CD4-positive, alpha-beta T cell treated with Interferon gamma for 1 hour (primary cell): ENCODE results near the gene FLYWCH1.
"Not testable (repeated sequence)": the region's sequence is repeated elsewhere in the genome, so short reads cannot be mapped to it uniquely, and the experiment has no call there.

ENCODE experiments used
- DNase-seq: peaks from one replicate; pipeline ENCODE4 v3.0.0-alpha.2; 2020

Gene FLYWCH1

DNA sequence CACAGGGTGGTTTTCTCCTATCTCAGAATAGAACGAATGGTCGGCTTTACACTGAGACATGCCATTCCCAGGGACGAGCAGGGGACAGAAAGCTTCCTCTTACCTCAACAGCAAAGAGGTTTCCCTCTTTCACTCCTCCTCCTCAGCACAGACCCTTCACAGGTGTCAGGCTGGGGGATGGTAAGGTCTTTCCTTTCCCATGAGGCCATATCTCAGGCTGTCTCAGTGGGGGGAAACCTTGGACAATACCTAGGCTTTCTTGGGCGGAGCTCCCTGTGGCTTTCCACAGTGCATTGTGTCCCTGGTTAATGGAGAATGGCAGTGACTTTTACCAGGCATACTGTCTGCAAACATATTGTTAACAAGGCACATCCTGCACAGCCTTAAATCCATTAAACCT, 16.4 kb downstream of the FLYWCH1 start:
- DNase-seq = not testable (repeated sequence)

DNA sequence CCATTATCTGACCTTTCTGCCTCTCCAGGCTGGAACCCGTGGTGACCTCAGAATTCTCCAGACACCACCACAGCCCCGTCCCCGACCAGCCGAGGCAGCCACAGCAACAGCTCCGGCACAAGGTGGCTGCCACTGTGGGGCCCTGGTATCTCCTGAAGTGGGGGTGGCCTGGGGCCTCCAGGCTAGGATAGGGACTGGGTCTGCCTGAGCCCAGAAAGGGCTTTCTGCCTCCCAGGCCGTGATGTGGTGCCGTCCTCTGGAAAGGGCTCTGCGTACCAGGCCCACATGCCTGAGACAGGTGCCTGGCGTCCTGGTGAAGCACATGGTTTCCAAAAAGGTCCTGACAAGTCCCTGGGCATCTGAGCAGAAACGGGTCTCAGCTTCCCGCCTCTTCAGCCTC, 17.1 kb downstream of the FLYWCH1 start:
- DNase-seq = no peak

DNA sequence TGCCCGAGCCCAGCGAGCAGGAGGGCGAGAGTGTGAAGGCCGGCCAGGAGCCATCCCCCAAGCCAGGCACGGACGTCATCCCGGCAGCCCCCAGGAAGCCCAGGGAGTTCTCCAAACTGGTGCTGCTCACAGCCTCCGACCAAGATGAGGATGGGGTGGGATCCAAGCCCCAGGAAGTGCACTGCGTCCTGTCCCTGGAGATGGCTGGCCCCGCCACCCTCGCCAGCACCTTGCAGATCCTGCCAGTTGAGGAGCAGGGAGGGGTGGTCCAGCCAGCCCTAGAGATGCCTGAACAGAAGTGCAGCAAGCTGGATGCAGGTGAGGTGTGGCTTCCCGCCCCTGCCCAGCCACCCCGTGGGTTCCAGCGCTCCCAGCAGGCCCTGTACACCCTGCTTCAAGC, 18.0 kb downstream of the FLYWCH1 start:
- DNase-seq = no peak

DNA sequence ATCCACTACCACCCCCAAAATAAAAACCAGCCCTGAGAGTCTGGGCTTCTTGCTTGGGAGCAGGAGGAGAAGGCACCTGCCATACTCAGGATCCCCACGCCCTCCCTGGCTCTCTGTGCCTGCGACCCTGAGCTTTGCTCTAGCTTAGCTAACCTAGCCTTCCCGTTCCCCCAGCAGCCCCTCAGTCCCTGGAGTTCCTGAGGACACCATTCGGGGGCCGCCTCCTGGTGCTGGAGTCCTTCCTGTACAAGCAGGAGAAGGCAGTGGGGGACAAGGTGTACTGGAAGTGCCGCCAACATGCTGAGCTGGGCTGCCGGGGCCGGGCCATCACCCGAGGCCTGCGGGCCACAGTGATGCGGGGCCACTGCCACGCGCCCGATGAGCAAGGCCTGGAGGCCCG, 18.5 kb downstream of the FLYWCH1 start:
- DNase-seq = no peak

DNA sequence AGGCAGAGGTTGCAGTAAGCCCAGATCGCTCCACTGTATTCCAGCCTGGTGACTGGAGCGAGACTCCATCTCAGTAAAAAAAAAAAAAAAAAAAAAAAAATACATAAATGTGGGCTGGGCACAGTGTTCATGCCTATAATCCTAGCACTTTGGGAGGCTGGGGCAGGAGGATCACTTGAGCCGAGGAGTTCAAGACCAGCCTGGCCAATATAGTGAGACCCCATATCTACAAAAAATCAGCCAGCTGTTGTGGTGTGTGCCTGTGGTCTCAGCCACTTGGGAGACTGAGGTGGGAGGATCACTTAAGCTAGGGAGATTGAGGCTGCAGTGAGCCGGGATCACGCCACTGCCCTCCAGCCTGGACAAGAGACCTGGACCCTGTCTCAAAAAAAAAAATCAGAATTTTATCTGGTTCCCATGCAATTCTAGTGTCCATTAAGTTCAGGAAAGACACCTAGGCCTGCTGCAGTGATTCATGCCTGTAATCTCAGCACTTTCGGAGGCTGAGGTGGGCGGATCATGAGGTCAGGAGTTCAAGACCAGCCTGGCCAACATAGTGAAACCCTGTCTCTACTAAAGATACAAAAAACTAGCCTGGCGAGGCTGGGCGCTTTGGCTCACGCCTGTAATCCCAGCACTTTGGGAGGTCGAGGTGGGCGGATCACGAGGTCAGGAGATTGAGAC, 19.6 kb downstream of the FLYWCH1 start:
- not testable (repeated sequence) for DNase-seq

DNA sequence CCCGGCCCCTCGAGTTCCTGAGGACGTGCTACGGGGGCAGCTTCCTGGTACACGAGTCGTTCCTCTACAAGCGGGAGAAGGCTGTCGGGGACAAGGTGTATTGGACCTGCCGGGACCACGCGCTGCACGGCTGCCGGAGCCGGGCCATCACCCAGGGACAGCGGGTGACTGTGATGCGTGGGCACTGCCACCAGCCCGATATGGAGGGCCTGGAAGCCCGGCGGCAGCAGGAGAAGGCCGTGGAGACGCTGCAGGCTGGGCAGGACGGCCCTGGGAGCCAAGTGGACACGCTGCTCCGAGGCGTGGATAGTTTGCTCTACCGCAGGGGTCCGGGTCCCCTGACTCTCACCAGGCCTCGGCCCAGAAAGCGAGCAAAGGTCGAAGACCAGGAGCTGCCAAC, 21.4 kb downstream of the FLYWCH1 start:
- no peak for DNase-seq

DNA sequence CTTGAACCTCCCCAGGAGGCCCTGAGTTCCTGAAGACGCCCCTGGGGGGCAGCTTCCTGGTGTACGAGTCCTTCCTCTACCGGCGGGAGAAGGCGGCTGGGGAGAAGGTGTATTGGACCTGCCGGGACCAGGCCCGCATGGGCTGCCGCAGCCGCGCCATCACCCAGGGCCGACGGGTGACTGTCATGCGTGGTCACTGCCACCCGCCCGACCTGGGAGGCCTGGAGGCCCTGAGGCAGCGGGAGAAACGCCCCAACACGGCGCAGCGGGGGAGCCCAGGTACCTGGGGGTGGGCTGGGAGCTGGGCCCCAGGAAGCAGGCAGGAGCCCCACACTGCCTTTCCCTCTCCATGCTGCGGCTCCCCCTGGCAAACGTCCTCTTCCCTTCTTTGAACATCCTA, 22.0 kb downstream of the FLYWCH1 start:
- DNase-seq = no peak

DNA sequence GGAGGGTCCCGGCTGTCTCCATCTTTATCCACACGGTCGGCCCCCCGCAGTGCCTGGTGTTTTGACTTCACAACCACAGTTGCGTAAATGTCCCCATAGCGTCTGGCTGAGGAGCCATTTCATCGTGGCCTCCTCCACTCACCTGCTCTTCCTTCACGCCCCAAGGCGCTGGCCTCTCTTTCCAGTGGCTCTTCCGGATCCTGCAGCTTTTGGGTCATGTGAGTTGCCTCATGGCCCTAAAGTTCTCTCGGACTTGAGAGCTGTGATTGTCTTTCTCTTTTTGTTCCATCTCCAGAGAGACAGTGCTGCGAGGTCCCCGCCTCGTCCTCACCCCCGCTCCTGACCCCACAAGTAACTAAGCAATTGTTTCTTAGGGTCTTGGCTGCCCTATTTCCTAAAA, 22.7 kb downstream of the FLYWCH1 start:
- no peak for DNase-seq

DNA sequence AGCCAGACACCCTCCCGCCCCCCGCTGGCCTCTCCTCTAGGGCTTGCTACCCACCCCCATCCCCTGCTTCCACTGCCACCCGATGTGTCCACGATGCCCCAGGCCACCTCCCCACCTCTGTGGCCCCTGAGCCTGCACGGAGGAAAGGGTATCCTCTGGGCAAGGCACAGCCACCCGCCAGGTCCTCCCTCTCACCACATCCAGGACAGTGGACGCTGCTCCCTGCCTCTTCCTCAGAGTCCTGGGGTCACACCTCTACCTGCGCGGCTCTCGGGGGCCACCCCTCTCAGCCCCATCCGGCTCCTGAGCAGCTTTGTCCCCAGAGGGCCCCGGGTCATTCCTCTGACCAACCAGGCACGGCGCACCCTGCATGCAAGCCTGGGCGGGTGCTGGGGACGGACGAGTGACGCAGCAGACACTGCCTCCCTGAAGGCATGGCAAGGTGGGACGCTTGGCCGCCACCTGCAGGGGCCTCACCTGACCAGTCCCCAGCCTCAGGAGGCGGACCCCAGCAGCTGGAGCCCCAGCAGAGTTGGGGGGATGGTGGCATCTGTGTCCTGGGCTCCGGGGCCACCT, 24.8 kb downstream of the FLYWCH1 start:
- DNase-seq = no peak

DNA sequence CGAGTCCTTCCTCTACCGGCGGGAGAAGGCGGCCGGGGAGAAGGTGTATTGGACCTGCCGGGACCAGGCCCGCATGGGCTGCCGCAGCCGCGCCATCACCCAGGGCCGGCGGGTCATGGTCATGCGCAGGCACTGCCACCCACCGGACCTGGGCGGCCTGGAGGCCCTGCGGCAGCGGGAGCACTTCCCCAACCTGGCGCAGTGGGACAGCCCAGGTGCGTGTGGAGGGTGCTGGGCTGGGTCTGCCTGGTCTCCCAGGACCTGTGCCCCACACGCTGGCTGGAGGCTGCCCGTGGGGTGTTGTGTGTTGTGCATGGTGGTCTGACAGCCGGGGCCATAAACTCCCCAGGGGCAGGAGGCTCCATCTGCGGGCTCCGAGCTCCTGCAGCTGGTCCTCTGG, 25.4 kb downstream of the FLYWCH1 start:
- DNase-seq = no peak

DNA sequence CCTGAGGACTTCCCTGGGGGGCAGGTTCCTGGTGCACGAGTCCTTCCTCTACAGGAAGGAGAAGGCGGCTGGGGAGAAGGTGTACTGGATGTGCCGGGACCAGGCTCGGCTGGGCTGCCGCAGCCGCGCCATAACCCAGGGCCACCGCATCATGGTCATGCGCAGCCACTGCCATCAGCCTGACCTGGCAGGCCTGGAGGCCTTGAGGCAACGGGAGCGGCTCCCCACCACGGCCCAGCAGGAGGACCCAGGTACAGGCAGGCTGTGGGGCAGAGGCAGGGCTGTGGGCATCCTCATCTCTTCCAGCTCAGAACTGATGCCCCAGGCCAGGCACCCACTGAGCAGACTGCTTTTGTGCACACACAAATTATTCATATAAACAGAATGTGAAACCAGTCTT, 26.5 kb downstream of the FLYWCH1 start:
- no peak for DNase-seq

DNA sequence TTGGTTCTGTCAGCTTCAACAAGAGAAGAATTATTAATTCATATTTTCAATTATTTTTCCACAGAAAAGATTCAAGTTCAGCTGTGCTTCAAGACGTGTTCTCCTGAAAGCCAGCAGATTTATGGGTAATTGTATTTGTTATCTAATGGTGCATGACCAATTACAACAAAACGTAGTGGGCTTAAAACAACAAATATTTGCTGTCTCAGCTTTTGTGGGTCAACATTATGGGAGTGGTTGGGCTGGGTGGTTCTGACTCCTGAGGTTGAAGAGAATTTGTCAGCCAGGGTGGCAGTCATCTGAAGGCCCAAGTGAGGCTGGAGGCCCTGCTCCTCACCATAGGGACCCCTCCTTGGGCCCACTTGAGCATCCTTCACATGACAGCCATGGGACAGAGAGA, 28.2 kb downstream of the FLYWCH1 start:
- no peak for DNase-seq

DNA sequence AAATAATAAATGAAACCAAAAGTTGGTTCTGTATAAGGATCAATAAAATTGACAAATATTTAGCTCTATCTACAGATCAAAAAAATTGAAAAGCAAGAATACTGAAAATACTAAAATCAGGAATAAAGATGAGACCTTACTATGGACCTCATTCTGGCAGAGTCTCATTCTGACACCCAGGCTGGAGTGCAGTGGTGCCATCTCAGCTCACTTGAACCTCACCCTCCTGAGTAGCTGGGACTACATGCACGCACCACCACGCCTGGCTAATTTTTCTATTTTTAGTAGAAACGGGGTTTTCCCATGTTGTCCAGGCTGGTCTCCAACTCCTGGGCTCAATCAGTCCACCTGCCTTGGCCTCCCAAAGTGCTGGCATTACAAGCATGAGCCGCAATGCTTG, 30.3 kb downstream of the FLYWCH1 start:
- DNase-seq = no peak

DNA sequence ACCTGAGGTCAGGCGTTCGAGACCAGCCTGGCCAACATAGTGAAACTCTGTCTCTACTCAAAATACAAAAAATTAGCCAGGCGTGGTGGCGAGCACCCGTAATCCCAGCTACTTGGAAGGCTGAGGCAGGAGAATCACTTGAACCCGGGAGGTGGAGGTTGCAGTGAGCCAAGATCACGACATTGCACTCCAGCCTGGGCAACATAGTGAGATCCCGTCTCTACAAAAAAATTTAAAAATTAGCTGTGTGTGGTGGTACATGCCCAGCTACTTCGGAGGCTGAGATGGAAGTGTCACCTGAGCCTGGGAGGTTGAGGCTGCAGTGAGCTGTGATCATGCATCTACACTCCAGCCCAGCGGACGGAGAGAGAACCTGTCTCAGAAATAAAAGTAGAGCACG, 32.0 kb downstream of the FLYWCH1 start:
- DNase-seq = not testable (repeated sequence)

DNA sequence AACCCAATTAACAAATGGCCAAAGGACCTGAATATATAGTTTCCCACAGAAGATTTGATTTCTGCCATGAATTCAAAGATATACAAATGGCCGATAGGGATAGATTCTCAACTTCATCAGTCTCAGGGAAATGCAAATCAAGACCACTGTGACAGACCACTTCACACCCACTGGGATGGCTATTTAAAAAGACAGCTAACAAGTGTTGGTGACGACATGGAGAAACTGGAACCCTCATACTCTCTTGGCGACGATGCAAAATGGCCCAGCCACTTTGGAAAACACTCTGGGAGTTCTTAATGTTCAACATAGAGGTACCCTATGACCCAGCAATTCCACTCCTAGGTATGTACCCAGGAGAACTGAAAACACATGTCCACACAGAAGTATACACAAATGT, 34.9 kb downstream of the FLYWCH1 start:
- no peak for DNase-seq

DNA sequence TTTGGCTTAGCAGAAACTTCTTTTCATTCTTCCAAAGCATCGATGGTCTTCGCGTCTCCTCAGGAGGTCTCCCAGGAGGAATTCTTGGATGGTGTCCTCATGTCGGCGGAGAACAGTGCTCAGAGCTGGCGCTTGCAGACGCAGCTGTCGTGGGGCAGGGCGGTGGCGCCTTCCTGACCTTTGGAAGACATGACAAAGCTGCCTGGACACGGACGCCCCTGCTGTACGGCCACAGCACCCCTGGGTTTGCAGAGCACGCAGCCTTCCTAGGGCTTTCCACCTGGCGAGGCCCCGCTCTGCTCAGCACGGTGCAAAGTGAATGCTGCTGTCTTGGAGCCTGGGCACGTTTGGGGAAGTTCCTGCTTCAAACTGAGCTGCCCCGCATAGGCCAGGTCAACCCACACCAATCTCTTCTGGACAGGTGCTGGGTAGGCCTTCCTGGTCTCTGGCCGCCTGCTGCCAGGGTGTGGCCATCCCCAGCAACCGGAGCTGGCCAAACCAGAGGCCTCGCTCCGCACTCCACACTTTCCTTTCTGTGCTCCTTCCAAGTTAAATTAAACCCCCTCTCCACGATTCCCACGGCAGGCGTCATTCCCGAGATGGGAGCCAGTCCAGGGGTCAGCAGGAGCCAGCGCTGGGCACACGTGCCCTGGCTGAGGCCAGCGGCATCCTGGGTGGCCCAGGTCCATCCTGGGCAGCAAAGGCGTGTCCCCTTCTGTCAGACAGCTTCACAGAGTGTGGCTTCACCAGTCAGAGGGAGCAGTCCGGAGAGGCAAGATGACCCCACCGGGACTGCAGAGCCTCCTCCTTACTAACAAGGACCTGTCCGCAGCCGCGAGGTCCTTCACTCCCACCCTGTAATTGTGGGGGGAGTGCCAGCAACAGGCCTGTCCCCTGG, 37.3 kb downstream of the FLYWCH1 start:
- no peak for DNase-seq

DNA sequence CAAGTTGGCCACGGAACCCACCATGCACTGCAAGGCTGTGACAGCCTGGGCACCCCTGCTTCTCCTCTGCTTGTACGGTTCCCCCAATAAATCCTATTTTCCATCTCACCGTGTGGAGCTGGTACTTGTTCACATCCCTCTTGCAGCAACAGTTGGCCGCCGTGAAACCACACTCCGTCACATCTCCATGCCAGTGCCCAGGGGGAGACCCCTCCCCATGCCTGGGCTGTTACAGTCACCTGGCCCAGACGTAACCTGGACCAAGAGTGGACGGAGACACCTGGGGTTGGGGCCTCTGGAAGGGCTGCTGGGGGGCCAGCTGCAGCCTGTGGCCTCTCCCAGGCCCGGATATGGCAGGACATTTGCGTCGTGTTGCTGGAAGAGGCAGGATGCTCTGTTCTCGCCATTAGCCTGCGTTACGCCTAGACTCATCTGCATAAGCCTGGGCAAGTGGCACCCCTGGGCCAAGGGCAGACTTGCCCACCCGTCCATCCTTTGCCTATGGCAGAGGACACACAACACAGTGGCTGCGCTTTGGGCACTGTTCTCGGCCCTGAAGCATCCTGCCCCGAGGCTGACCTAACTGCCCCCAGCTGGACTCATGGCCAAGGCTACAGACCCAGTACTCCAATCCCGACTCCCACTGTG, 38.1 kb downstream of the FLYWCH1 start:
- DNase-seq = no peak

DNA sequence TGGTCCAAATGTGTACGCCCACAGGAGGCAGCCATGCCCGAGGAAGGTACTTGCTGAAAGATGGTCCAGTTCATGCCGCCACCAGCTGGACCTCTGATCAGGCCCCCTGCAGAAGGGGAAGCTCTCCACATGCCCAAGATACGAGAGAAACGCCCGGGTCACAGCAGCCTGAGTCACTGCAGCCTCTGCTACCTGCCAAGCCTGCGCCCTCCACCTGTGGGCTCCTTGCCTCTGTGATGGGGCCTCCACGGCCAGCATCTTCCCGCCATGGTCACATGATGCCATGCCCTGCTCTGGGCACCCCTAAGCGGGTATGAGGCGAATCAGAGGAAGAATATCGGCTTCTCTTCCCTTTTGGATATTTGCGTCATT, 38.6 kb downstream of the FLYWCH1 start:
- DNase-seq = no peak

DNA sequence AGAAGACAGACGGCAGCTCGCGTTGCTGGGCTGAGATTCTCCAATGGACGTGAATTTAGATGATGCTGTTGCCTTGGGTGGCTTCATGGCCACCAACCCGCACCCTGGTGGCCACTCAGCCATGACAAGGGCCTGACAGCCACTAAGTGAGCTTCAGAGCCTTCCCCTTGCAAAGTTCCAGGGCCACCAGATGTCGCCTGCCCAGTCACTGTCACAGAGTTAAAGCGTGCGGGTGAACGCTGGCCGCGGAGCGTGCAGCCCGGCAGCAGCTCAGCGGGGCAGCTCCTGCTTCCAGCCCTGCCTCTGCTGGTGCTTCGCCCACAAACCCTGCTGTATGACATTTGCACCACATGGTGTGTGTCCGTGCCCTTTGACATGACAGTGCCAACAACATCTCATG, 39.0 kb downstream of the FLYWCH1 start:
- DNase-seq = no peak

DNA sequence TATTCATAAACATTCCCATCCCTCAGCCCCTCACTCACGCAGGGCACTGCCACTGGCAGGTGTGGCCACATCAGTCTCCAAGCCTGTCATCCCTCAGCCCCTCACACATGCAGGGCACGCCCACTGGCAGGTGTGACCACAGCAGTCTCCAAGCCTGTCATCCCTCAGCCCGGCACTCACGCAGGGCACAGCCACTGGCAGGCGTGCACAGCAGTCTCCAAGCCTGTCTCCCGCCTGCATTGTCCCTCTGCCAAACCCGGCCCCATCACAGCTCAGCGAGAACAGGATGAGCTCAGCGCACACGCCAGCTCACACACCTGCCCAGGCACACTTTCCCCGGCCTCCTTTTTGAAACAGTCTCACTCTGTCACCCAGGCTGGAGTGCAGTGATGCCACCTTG, 40.9 kb downstream of the FLYWCH1 start:
- DNase-seq = no peak

DNA sequence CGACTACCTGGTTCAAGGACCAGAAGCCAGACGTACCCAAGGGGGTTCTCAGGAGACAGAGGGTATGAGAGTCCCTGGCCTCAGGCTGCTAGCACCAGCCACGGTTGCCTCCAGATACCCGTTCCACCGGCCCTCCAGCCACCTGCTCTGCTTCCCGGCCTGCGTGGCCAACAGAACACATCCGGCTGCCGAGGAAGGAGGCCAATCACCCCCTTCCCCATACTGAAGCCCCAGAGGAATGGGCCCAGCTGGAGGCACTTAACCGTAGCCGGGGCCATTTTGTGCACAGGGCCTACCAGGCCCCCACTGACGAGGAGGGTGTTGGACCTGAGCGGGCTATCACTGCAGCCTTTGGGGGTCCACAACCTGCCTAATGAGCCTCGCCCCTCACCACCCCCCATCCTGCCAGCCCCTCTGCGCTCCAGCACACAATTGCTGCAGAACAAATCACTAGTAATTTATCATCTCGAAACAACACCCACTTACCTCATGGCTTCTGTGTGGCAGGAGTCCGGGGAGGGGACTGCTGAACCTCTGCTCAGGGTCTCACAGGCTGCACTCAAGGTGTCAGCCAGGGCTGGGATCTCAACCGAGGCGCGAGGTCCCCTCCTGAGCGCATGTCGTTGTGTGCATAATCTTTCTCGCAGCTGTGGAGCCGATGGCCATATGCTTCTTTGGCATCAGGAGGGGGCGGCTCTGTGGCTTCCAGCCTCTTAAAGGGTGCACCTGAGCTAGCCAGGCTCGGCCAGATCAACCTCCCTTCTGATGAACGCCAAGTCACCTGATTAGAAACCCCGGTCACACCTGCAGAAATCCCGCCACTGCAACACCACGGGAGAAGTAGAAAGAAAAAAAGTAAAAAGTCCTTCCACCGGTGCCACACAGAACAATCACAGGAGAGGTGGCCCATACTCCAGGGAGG, 42.2 kb downstream of the FLYWCH1 start:
- DNase-seq = no peak

DNA sequence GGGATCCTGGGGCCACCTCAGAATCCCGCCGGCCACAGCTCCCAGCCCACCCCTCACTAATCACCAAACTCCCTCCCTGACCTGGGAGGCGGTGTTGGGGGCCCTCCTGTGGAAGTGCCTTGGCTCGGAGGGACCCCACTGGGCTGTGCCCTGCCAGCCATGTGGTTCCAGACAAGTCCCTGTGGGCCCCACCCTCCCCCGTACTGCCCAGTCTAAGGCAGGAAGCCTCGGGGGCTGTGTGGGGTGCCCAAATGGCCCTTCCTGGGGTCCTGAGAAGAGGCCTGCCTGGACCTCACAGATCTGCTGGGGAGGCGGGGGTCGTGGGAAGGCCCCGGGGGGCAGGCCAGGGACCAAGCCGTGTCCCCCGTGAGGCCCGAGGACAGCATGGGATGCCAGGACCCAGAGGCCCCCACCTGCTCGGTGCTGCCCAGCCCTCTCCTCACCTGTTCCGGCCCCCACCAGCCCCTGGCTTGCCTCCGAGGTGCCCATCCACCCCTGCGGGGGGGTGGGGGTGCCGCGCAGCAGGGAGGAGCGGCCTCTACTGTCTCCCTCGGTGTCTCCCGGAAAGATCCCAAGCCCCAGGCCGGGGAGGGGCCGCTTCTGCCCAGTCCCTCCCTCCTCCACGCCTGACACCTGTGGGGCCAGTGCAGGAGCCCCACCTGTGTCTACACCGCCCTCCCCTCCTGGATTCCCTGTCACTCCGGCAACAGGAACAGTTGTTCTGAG, 43.1 kb downstream of the FLYWCH1 start:
- DNase-seq = no peak
